NAMALWA (cell line): Measurements from ENCODE around the gene STK16.
"Not testable (repeated sequence)": the region's sequence is repeated elsewhere in the genome, so short reads cannot be mapped to it uniquely, and the experiment has no call there.

Source experiments
- DNase-seq: peaks from one replicate; pipeline ENCODE4 v3.0.0-alpha.2; 2015; ENCODE audit warnings: low spot score

STK16 gene

DNA sequence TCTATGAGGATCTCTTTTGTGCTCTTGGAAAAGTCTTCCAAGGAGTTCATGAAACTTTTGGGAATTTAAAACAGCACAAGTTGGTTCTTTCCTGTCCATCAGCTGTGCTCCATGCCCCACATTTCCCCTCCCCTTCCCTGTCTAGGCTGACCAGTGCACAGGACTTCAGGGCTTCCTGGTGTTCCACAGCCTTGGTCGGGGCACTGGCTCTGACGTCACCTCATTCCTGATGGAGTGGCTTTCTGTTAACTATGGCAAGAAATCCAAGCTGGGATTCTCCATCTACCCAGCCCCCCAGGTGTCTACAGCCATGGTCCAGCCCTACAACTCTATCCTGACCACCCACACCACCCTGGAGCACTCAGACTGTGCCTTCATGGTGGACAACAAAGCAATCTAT, 25.7 kb downstream of the STK16 start:
- DNase-seq, result no peak

DNA sequence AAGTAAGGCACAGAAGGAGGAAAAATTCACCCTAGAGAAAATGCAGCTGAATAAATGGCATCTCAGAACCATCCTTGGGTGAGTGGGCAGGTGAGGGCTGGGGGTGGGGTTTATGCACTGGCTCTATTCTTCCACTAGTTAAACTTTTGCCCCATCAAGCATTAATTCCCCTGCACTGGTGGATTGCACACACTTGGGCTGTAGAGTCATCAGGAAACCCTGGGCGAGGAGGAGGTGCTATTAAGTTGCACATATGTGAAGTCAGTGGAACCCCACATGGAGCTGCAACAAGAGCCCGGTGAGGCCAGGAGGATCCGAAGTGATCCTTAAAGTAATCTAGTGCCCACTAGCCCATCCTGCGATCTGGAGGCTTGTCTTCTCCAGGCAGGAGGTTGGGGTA, 27.1 kb downstream of the STK16 start:
- DNase-seq, result no peak

DNA sequence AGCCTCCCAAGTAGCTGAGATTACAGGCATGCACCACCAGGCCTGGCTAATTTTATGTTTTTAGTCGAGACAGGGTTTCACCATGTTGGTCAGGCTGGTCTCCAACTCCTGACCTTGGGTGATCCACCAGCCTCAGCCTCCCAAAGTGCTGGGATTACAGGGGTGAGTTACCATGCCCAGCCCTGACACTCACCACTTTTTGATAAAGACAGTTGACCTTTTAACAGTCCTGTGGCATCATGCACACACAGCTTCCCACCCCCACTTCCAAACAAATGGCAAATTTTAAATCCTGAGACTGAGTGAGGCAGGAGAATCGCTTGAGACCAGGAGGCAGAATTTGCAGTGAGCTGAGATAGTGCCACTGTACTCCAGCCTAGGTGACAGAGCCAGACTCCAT, 27.7 kb downstream of the STK16 start:
- no peak for DNase-seq

DNA sequence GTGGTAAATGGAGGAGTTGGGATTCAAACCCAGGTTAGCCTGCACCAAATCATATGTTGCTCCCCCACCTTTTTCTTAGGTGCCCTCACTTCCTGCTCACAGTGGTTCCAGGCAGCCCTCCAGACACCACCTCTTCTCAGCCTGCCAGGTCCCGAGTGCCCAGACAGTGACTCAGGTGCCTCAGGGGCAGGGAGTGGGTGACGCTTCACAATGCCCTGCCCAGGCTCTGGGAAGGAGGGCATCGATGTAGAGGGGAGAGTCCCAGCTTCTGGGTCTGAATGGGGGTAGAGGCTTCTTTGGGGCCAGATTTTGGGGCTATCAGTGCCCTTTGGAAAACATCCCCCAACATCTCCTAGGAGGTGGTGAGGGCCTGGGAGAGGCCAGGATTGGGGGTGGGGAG, 28.7 kb downstream of the STK16 start:
- no peak for DNase-seq

DNA sequence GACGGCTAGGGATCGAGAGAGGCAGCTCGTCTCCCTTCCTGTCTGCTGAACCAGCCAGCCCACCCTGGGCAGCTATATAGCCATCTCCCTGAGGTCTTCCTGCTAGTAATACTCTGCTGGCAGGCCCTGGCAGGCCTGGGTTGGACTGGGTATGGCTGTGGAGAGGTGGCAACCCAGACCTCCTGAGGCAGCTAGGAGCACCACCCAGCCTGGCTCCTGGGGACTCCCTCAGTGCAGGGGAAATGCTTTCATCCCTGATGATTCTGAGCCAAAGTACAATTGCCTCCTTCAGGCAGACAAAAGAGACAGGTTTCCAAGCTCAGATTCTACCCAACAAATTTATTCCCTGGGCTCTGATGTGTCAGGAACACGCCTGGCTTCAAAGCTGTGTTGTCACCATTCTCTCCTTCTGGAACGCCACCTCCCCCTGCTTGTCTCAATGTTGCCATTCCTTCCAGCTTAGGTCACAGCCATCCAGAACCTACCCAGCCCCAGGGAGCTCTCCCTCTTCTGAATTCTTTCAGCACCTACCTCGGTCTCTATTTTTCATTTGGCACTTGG, 29.2 kb downstream of the STK16 start:
- DNase-seq, result no peak

DNA sequence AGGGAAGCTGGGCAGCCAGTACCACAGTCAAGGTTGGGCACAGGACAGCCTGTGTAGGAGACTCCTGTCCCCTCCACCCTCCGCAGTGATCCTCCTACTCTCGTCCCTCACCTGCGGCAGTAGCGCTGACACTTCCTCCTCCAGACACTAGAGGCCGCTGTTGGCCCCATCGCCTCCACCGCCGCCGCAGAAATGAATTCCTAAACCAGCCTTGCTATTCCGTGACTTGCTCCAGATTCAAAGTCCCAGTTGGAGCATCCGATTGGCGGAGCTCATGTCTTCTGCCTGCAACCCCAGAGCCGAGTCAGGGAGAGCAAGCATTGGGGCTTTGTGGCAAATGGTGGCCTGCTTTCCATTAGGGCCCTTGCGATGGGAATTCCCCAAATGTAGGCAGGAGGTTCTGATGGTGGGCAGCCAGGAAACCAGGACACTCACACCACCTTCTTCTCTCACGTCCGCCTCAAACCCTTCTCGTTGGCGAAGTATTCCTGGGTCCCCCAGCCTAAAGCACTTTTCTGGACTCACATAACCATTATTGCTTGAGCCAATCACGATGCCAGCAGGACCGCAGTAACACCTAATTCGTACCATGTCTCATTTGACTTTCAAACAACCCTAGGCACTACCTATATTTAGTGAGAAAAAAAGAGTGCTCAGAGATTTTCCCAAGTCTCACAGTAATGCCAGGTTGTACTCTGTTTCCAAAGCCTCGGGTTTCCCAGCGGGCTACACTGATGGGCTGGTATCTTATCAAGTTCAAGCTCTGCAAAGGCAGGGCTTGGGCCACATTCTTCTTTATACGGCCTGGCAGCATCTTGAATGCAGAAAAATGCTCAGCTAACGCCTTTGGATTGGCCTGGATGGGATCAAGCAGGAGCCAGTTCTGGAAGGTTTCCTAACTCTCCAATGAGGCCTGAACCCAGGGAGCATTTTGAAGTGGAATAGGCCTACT, 32.7 kb downstream of the STK16 start:
- peak; percentile 84 for DNase-seq

DNA sequence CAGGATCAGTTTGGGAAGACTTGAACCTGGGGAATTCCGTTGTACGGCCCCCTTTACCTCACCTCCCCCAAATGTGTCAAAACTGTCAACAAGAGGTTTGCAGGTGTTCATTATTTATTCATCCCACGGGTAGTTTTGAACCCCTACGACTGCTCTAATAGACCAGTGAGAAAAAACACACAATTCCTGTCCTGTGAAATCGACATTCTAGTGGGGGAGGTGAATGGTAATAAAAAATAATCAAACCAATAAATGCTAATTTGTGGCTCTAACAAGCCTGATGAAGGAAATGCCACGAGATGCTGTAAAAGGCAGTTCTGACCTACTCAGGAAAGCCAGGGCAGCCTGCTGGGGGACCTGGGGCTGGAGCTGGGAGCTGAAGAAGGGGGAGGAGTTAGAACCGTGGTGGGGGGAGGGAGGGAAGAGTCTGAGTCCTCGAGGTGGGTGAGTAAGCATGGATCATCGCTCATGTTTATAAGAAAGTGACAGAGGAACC, 33.4 kb downstream of the STK16 start:
- DNase-seq, result peak; percentile 82

DNA sequence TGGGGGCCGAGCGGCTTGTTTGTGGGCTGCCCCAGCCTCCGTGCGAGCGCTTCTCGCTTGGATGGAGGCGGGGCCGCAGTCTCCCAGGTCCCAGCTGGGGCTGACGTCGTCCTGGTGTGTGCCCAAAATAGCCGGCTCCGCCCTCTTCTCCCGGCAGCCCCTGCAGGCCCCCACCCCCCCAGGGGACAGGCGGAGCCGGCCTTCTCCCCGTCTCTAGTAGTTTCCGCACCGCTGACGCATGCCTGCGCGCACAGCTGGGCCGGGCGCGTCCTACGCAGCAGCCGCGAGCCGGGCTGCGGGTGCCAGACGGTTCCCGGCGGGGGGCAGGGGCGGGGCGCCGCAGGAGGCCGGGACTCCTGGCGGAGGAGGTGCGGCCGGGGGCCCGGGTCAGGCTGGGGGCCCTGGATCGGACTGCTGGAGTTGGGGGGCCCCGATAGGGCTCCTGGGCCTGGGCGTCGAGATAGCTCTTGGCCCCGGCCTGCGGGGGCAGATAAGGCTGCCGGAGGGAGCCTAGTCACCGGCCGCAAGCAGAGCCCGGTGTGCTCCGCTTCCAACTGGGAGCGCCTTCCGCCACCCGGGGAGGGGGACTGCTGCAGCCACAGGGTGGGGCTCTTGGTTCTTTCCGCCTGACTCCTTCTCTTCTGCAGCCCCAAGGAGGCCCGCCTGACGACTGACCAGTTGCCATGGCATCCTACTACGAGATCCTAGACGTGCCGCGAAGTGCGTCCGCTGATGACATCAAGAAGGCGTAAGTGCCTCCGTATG, 34.1 kb downstream of the STK16 start, which contains the start of gene DNAJB2:
Gene DNAJB2 (plus strand): TSS at position 216 of the 765 bp plus-strand sequence. CDS start 468 bp downstream, at position 684.
- DNase-seq, result peak; percentile 98

DNA sequence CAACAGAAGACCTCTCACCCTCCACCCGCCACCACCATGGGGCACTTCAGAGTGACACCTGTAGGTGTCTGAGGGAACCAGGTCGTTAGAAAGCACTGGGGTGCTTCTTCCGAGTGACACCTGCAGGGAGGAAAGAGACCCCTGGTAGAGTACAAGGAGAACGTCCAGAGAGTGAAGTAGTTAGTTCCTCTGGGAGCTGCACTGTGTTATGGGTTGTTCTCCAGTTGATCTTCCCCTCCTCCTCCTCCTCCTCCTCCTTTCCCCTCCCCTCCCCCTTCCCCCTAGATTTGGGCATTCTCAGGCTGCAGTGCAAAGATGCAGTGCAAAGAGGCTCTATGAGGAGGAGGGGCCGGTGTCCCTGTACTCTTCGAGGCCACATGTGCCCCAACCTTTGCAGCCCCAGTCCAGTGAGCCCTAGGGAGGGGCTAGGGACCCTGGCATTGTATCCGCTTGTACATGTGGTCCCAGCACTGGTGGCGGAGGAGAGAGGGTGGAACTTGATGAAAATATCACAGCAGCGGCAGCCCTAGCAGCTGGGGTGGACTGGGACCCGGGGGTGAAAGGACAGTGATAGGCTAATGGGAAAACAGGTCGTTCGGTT, 34.7 kb downstream of the STK16 start:
- DNase-seq, result no peak

DNA sequence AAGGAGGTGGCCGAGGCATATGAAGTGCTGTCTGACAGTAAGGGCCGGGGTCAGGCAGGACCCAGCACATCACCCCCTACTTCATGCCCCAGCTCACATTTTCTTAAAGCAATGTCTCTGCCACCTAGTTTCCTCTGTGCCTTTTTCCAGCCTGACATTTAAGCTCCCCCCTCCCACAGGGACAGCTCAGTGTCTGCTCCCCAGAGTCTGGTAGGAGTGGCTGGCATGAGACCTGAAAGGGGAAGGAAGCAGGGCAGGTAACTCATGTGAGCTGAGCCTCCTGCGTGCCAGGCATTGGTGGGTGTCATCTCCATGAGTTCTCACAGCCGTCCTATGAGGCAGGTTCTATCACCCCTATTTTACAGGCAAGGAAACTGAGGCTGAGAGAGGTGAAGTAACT, 35.4 kb downstream of the STK16 start:
- no peak for DNase-seq

DNA sequence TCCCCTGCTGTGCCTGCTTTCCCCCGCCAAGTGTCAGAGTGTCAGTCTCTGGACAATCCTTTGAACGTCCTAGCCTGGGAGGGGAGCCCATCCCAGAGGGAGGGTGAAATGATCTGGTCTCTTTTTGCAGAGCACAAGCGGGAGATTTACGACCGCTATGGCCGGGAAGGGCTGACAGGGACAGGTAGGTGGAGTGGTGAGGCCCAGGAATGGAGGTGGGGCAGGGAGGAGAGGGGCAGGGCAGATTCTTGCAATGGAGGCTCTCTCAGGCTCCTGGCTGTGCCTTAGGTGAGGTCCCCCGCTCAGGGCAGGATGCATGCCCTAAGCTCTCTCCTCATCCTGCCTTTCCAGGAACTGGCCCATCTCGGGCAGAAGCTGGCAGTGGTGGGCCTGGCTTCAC, 36.3 kb downstream of the STK16 start:
- DNase-seq, result no peak

DNA sequence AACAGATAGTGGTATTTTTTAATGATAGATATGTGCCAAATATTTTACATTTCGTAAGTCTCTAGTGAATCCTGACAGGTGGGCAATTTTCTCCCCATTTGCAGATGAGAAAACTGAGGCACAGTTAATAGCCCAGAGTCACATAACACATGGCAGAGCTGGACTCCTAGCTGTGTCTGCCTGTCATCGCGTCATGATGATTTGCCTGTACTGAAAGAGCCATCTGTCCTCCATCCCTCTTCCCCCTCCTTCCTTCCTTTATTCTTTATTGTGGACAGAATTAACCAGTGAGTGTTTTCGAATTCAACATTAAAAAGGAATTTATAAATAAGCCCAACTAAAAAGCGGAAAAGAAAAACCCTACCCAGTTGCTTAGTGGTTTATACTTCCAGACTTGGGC, 37.1 kb downstream of the STK16 start:
- DNase-seq, result no peak

DNA sequence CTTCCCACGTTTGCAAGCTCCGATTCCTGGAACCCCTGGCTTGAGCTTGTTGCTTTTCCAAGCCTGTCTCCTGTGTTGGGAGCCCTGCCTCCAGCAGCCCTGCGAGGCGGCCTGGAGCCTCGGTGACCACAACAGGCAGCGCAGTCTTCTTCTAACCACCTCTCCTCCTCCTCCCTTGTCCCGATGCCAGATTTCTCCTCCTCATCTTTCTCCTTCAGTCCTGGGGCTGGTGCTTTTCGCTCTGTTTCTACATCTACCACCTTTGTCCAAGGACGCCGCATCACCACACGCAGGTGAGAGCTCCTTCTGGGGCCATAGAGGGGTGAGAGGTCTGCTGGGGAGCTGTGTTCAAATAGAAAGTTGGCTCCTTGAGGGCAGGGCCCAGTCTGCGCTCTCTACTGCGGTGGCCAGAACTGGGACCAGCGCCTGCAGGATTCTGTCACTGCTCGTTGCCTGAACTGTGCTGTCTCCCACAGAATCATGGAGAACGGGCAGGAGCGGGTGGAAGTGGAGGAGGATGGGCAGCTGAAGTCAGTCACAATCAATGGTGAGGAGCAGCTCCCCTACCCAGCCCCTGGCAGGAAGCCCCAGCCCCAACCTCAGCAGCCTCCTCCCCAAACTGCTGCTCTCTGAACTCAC, 37.8 kb downstream of the STK16 start:
- no peak for DNase-seq

DNA sequence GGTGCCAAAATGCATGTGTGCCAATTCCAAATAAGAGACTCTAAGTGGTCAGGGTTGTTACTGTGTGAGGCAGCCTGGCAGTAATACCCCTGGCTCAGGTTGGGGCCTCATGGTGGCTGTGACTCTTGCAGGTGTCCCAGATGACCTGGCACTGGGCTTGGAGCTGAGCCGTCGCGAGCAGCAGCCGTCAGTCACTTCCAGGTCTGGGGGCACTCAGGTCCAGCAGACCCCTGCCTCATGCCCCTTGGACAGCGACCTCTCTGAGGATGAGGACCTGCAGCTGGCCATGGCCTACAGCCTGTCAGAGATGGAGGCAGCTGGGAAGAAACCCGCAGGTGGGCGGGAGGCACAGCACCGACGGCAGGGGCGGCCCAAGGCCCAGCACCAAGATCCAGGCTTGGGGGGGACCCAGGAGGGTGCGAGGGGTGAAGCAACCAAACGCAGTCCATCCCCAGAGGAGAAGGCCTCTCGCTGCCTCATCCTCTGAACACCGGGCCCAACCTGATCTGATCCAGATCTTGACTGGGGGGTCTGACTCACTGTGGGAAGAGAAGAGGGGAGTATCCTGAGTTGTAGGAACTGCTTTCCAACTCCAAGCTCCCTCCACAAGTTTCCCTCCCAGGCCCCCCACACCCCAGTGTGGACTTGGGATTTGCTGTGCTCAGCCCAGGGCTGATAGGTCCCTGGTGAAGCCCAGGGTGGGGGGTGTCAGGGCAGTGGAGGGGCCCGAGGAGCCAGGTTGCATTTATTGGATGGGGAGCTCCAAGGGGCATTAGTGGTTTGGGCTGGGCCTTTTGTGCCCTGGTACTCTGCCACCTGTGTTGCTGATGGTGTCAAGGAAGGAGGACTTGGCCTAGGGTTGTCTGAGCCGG, 39.5 kb downstream of the STK16 start:
- no peak for DNase-seq

DNA sequence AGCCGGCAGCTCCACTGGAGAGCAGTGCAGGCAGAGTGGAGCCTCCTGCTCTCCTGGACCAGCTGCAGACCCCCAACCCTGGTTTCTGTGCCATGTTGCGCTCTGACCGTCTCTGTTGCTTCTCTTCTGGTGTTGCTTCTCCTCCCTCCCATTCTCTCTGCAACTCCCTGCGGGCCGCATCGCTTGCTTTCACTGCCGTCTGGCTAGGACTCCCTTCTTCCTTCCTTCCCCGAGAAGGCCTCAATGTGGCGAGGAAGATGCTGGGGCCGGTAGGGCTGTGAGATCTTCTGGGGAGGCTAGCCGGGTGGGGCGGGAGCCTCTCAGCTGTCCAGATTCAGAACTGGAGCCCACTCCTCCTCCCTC, 40.1 kb downstream of the STK16 start:
- no peak for DNase-seq

DNA sequence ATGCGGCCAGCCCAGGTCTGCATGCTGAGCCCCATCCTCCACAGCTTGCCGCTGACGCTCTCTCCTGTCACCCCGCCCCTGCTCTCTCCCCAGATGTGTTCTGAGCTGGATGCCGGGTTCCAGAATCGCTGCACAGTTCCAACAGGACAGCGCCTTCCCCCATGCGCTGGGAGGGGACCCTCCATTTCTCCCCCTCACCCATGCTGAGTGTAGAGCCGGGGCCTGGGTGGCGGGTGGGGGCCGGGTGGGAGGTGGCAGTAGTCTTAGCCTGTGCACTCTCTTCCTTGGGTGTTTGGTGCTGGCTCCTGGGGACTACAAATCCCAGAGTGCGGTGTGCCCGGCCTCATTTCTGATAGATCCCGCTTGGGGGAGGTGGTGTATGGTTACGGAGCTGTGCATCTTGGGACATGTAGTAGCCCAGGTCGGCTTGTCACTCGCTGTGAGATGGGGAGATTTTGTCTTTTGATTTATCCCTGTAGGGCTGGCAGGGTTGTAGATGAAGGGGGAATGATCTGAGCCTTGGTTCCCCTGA, 40.7 kb downstream of the STK16 start:
- no peak for DNase-seq

DNA sequence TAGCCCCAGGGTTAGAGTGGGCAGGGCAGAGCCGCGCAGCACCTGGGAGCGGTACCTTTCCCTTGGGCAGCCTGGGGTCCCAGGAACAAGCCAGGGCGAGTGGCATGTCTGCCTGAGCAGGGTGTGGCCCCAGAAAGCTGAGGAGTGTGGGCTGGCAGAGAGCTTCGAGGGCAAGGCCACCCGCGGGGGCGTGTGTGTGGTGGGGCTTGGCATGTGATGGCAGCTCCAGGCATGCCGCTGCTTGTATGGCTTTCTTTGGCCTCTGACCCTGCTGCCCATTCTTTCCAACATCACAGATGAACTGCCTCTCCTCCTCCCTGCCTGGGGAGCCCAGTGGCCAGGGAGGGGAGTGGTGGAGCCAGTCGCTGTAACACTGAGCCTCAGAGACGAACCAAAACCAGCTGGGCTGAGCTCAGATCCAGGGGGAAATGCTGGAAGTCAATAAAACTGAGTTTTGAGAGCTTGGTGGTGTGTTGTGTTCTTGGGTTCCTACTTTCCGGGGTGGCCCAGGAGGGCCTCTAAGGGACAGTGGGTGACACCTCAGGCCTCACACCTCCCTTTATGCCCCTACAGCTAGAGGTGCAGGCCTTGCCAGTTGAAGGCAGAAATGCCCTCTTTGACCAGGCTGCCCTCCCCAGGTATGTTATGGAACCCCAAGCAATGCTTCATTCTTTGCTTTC, 41.3 kb downstream of the STK16 start:
- DNase-seq, result no peak

DNA sequence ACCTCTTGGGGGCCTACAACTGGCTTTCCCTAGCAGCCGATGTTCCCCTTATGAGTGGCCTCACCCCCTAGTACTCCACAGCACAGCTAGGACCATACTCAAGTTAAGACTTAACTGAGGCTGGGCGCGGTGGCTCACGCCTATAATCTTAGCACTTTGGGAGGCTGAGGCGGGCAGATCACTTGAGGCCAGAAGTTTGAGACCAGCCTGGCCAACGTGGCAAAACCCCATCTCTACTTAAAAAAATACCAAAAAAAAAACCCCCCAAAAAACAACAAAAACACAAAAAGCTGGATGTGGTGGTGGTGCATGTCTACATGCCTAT, 41.8 kb downstream of the STK16 start:
- not testable (repeated sequence) for DNase-seq

DNA sequence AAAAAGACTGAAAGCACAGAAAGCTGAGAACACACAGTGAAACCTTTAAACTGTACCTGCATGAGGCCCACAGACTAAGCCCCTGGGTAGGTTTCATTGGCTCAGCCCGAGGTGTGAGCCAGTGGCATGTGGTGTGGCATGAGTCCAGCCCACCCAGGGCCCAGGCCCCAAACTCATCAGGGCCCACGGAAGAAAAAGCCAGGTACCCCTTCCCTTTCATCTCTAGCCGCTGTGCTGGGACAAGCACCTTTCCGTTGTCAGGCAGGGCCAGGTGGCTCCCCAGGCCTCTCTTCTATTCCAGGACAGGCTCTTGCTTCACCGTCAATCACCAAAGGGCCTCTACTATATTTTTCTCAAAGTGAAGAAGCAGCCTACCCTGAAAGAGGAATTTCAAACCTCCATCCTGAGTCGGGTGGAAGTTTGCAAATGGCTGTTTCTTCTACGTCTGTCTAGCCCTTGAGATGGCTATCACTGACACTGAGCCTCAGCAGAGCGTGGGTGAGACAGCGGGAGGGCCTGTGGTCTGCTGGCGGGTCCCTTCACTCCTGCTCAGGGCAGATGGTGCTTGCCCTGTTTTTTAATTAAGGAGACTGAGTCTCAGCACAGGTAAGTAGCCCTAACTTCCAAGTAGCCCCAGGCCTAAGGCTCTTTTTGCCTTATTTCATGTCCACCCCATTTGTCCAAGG, 42.4 kb downstream of the STK16 start:
- DNase-seq, result no peak

DNA sequence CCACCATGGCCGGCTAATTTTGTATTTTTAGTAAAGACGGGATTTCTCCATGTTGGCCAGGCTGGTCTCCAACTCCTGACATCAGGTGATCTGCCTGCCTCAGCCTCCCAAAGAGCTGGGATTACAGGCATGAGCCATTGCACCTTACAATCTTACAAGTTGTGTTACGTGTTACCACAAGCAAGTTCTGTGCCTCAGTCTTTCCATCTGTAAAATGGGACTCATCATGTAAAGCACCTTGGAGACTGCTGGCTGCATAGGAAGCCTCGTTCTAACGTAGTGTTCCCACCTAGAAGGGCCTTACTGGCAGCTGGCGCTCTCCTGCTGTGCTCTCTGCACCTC, 43.9 kb downstream of the STK16 start:
- no peak for DNase-seq
